Thyroid gland (tissue), 4 donors: ENCODE results near the gene PARP9. TPM values are rescaled to one million over a fixed set of nuclear protein-coding genes. Genes with fewer than 3 reads are reported as not detected.
"Not testable (repeated sequence)": the region's sequence is repeated elsewhere in the genome, so short reads cannot be mapped to it uniquely, and the experiment has no call there.

Source experiments
- DNase-seq, 2 donors: peaks; one replicate each; pipeline ENCODE4 v3.0.0-alpha.2; 2019
- H3K27ac ChIP-seq, 3 donors: fragments of 200-600 bp; sonication (generic); 1 replicate in 2 of 3; 2 replicates in 1 of 3; pipeline ENCODE4 v1.5.1; 2016 to 2019; ENCODE audit warnings: mild to moderate bottlenecking in 1 of 3, moderate library complexity in 1 of 3
- H3K27me3 ChIP-seq: fragments of 200-600 bp; sonication (generic); one replicate; pipeline ENCODE4 v1.5.1; 2019
- H3K36me3 ChIP-seq, 2 donors: fragments of 200-600 bp; sonication (generic); one replicate each; pipeline ENCODE4 v1.5.1; 2016 to 2019
- H3K4me1 ChIP-seq, 2 donors: fragments of 200-600 bp; sonication (generic); one replicate each; pipeline ENCODE4 v1.5.1; 2017 to 2019
- H3K4me3 ChIP-seq, 3 donors: fragments of 200-600 bp; sonication (generic); replicated peaks in 1 of 3; 1 replicate in 2 of 3; 2 replicates in 1 of 3; pipeline ENCODE4 v1.5.1; 2016; ENCODE audit warnings: mild to moderate bottlenecking in 1 of 3
- H3K9me3 ChIP-seq: fragments of 200-600 bp; sonication (generic); one replicate; pipeline ENCODE4 v1.5.1; 2017
- CTCF ChIP-seq, 6 experiments: fragments of 200-600 bp in 3 of 6; fragments of 450-650 bp in 3 of 6; sonication (generic) in 3 of 6; IDR thresholded peaks; one replicate each; pipeline ENCODE4 v1.5.1; 2016 to 2019; ENCODE audit warnings: antibody characterized with exemption in 6 of 6, mild to moderate bottlenecking in 2 of 6, inconsistent platforms in 1 of 6, moderate library complexity in 1 of 6
- POLR2A ChIP-seq, 2 donors: fragments of 450-650 bp; IDR thresholded peaks; one replicate each; pipeline ENCODE4 v1.6.1; 2017; ENCODE audit warnings: antibody characterized with exemption in 2 of 2, mild to moderate bottlenecking in 2 of 2, moderate library complexity in 1 of 2
- WGBS, 2 donors: methylation state at CpG; one replicate each; pipeline ENCODE4 v1.1.5; 2017; 5-methylcytosine and 5-hydroxymethylcytosine counted together
- intact Hi-C: fragments of 100-400 bp; cut with DNase I; formaldehyde crosslinking; loops from one replicate; pipeline ENCODE4 v1.15.1; 2023
- total RNA-seq, 4 donors: library from RNA; depleted of rRNA; stranded (reverse); fragments of >200 nt; gene quantifications; one replicate each; pipeline ENCODE4 v1.2.3, GENCODE V29; 2016

PARP9 gene
- total RNA-seq, 4 donors from 2014 or later = 22.9 to 34.0 (median 31.5) TPM

- WGBS, 2 donors = 11 to 12% methylated on average over 19 of the region's 19 CpGs
- intact Hi-C loops = no loop called here
Observed at GRCh38 chr3:122513386-122514122, 50.5 kb downstream of the PARP9 start.

GRCh38 chr3:122512284-122512683 is 51.8 kb downstream of the PARP9 start:
- H3K27ac ChIP-seq = no peak overlapping the region
- H3K9me3 ChIP-seq = no peaks in the 10 kb centered on the region
- TF ChIP-seq CTCF (IDR thresholded peaks at IDR 0.05) (no peak), POLR2A (IDR thresholded peaks at IDR 0.05) (no peak)
- H3K36me3 ChIP-seq = no peaks in the 10 kb centered on the region
- no peak for DNase-seq
- no peak overlapping the region for H3K4me3 ChIP-seq
- peaks cover 8 to 23% of the 10 kb centered on the region in 2 donors for H3K4me1 ChIP-seq
- intact Hi-C loops = no loop called here
- 90% methylated on average over 15 of the region's 15 CpGs for WGBS, 2 donors
- no peaks in the 10 kb centered on the region for H3K27me3 ChIP-seq

More at GRCh38 chr3:122513386-122514122, 50.5 kb downstream of the PARP9 start:
- TF ChIP-seq POLR2A (IDR thresholded peaks at IDR 0.05) (no peak), CTCF (IDR thresholded peaks at IDR 0.05) (no peak)
- peak overlapping the region; percentile 61 to 99 (median 88) for H3K4me3 ChIP-seq
- H3K4me1 ChIP-seq = peaks cover 8 to 23% of the 10 kb centered on the region in 2 donors
- H3K27me3 ChIP-seq = no peaks in the 10 kb centered on the region
- DNase-seq = no peak
- peak overlapping the region; percentile 85 to 97 (median 89) for H3K27ac ChIP-seq
- H3K36me3 ChIP-seq = no peaks in the 10 kb centered on the region
- H3K9me3 ChIP-seq = no peaks in the 10 kb centered on the region

DNA sequence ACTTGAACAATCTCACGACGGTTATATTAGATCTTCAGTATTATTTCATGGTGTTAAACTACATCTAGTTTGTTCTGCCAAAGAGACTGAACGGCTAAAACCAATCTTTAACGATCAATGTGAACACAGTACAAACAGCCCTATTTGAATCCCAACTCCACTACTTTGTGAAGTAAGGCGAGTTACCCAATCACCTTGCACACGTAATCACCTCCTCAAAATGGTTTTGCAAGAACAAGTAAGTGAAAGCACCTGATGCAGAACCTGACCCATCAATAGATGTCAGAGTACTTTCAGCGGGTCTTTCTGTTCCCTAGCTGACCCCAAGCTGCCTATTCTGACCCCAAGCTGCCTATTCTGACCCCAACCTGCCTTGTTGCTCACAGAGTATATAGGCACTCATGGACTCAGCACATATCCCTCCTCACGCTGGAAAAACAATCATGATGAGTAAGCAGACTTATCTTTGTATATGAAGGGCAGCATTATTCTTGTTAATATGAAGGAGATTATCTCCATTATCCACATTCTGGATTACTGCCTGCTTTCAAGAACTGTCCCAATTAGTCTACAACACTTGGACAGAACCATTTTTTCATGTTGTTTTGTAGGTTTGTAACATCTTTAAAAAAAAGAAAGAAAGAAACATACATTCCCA is 53.1 kb downstream of the PARP9 start:
- intact Hi-C loops = no loop called here
- peaks cover 8 to 23% of the 10 kb centered on the region in 2 donors for H3K4me1 ChIP-seq
- TF ChIP-seq CTCF (IDR thresholded peaks at IDR 0.05) = no peak
- TF ChIP-seq POLR2A (IDR thresholded peaks at IDR 0.05) = no peak
- no peak for DNase-seq
- H3K36me3 ChIP-seq = no peaks in the 10 kb centered on the region
- H3K27ac ChIP-seq = no peak overlapping the region
- WGBS, 2 donors = 86 to 88% methylated on average over 8 of the region's 8 CpGs
- H3K9me3 ChIP-seq = no peaks in the 10 kb centered on the region
- no peak overlapping the region for H3K4me3 ChIP-seq
- H3K27me3 ChIP-seq = no peaks in the 10 kb centered on the region

DNA sequence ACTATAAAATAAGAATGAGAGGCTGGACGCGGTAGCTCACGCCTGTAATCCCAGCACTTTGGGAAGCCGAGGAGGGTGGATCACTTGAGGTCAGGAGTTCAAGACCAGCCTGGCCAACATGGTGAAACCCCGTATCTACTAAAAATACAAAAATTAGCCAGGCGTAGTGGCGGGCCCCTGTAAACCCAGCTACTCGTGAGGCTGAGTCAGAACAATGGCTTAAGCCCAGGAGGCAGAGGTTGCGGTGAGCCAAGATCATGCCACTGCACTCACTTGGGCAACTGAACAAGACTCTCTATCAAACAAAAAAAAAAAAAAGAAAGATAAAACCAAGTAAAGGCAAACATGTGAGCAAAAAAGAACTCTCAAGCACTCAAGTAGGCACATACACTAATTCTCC is 55.2 kb downstream of the PARP9 start:
- peaks cover 8 to 23% of the 10 kb centered on the region in 2 donors for H3K4me1 ChIP-seq
- intact Hi-C loops = not testable (repeated sequence)

GRCh38 chr3:122508135-122508914 is 55.8 kb downstream of the PARP9 start:
- Histone ChIP-seq H3K27me3 (no peaks in the 10 kb centered on the region), H3K4me3 (no peak overlapping the region), H3K27ac (no peak overlapping the region), H3K9me3 (no peaks in the 10 kb centered on the region), H3K4me1 (peaks cover 4 to 19% of the 10 kb centered on the region in 2 donors), H3K36me3 (no peaks in the 10 kb centered on the region)
- DNase-seq = no peak
- TF ChIP-seq CTCF (IDR thresholded peaks at IDR 0.05) = no peak
- no peak for TF ChIP-seq POLR2A (IDR thresholded peaks at IDR 0.05)
- WGBS, 2 donors = 86 to 87% methylated on average over 2 of the region's 2 CpGs
- intact Hi-C loops = no loop called here

More for the DNA sequence above, 55.2 kb downstream of the PARP9 start:
- WGBS, 2 donors = 85 to 86% methylated on average over 9 of the region's 9 CpGs
- not testable (repeated sequence) for H3K9me3 ChIP-seq, H3K27ac ChIP-seq, H3K4me3 ChIP-seq, H3K36me3 ChIP-seq, DNase-seq, H3K27me3 ChIP-seq
